Osteoblast (primary cell): ENCODE results near the gene KCNQ1. TPM values are rescaled to one million over a fixed set of nuclear protein-coding genes. Genes with fewer than 3 reads are reported as not detected.

Experiments
- DNase-seq: peaks from one replicate; pipeline ENCODE4 v3.0.0; 2011; ENCODE audit warnings: low spot score, mixed read lengths; ENCODE audit not compliant: insufficient read length; ENCODE audit errors: missing footprints
- H2AFZ ChIP-seq: 2 replicates; pipeline ENCODE4 v1.6.0; 2011; ENCODE audit warnings: mild to moderate bottlenecking, low read length
- H3K27ac ChIP-seq: 2 replicates; pipeline ENCODE4 v1.5.1; 2011; ENCODE audit warnings: mild to moderate bottlenecking, low read depth, low read length, moderate library complexity
- H3K27me3 ChIP-seq: 2 replicates; pipeline ENCODE4 v1.6.0; 2012; ENCODE audit warnings: mild to moderate bottlenecking, control low read depth, inconsistent platforms, low read length, moderate library complexity; ENCODE audit not compliant: insufficient read depth
- H3K36me3 ChIP-seq: 2 replicates; pipeline ENCODE4 v1.5.1; 2011; ENCODE audit warnings: mild to moderate bottlenecking, low read length, control low read depth, moderate library complexity; ENCODE audit not compliant: insufficient read depth
- H3K4me1 ChIP-seq: 2 replicates; pipeline ENCODE4 v1.5.1; 2011; ENCODE audit warnings: mild to moderate bottlenecking, low read length, control low read depth, moderate library complexity; ENCODE audit not compliant: insufficient read depth
- H3K4me2 ChIP-seq: 2 replicates; pipeline ENCODE4 v1.6.0; 2011; ENCODE audit warnings: mild to moderate bottlenecking, low read length; ENCODE audit not compliant: insufficient read depth
- H3K4me3 ChIP-seq: fragments of 200-600 bp; sonication (generic); 3 replicates; pipeline ENCODE4 v1.5.1; 2012; ENCODE audit warnings: mild to moderate bottlenecking, low read length, inconsistent platforms; ENCODE audit not compliant: insufficient read depth
- H3K79me2 ChIP-seq: 2 replicates; pipeline ENCODE4 v1.6.0; 2012; ENCODE audit warnings: mild to moderate bottlenecking, low read length, control low read depth, inconsistent platforms; ENCODE audit not compliant: insufficient read depth
- H3K9me3 ChIP-seq: 2 replicates; pipeline ENCODE4 v1.5.1; 2011; ENCODE audit warnings: low read depth, low read length, control low read depth
- H4K20me1 ChIP-seq: 2 replicates; pipeline ENCODE4 v1.6.0; 2012; ENCODE audit warnings: mild to moderate bottlenecking, low read length, control low read depth; ENCODE audit not compliant: insufficient read depth
- CTCF ChIP-seq: IDR thresholded peaks from 2 replicates; pipeline ENCODE4 v1.5.1; 2011; ENCODE audit warnings: mild to moderate bottlenecking, low read depth, low read length, moderate library complexity; ENCODE audit errors: extremely low read depth
- total RNA-seq: library from RNA; depleted of rRNA; stranded (reverse); fragments of >200 nt; gene quantifications from 2 replicates; pipeline ENCODE4 v1.2.3, GENCODE V29; 2012

Gene KCNQ1
- total RNA-seq, 1 donor = not detected

GRCh38 chr11:2578929-2579270 lies 134.1 kb downstream of the KCNQ1 start:
- Histone ChIP-seq H3K27ac (no peak overlapping the region), H3K4me1 (no peaks in the 10 kb centered on the region)
- DNase-seq = peak; percentile 42

GRCh38 chr11:2579315-2580060 lies 134.7 kb downstream of the KCNQ1 start:
- no peak for TF ChIP-seq CTCF
- no peak overlapping the region for H2AFZ ChIP-seq
- H3K79me2 ChIP-seq = no peaks in the 10 kb centered on the region
- H3K9me3 ChIP-seq = no peaks in the 10 kb centered on the region
- H3K4me1 ChIP-seq = no peaks in the 10 kb centered on the region
- H3K36me3 ChIP-seq = no peaks in the 10 kb centered on the region
- H3K4me3 ChIP-seq = no peak overlapping the region
- no peaks in the 10 kb centered on the region for H4K20me1 ChIP-seq
- no peaks in the 10 kb centered on the region for H3K27me3 ChIP-seq
- no peak overlapping the region for H3K27ac ChIP-seq
- peak; percentile 51 for DNase-seq
- no peak overlapping the region for H3K4me2 ChIP-seq

More at GRCh38 chr11:2578929-2579270, 134.1 kb downstream of the KCNQ1 start:
- Histone ChIP-seq H3K4me2 (no peak overlapping the region), H3K79me2 (no peaks in the 10 kb centered on the region), H2AFZ (no peak overlapping the region), H4K20me1 (no peaks in the 10 kb centered on the region), H3K36me3 (no peaks in the 10 kb centered on the region), H3K4me3 (no peak overlapping the region), H3K27me3 (no peaks in the 10 kb centered on the region), H3K9me3 (no peaks in the 10 kb centered on the region)
- TF ChIP-seq CTCF = no peak

- Histone ChIP-seq H3K79me2 (no peaks in the 10 kb centered on the region), H3K4me3 (no peak overlapping the region), H3K27ac (no peak overlapping the region), H3K4me1 (no peaks in the 10 kb centered on the region), H3K9me3 (no peaks in the 10 kb centered on the region), H3K4me2 (no peak overlapping the region), H3K27me3 (no peaks in the 10 kb centered on the region), H2AFZ (no peak overlapping the region), H4K20me1 (no peaks in the 10 kb centered on the region), H3K36me3 (no peaks in the 10 kb centered on the region)
- no peak for TF ChIP-seq CTCF
- peak; percentile 74 for DNase-seq
Observed at GRCh38 chr11:2580061-2580421, 135.2 kb downstream of the KCNQ1 start.

- no peaks in the 10 kb centered on the region for H3K4me1 ChIP-seq
Observed at GRCh38 chr11:2580571-2581001, 135.8 kb downstream of the KCNQ1 start.

More at GRCh38 chr11:2580571-2581001, 135.8 kb downstream of the KCNQ1 start:
- Histone ChIP-seq H3K9me3 (no peaks in the 10 kb centered on the region), H3K4me2 (no peak overlapping the region), H4K20me1 (no peaks in the 10 kb centered on the region), H3K4me3 (no peak overlapping the region), H2AFZ (no peak overlapping the region), H3K36me3 (no peaks in the 10 kb centered on the region), H3K27ac (no peak overlapping the region), H3K79me2 (no peaks in the 10 kb centered on the region), H3K27me3 (no peaks in the 10 kb centered on the region)
- peak; percentile 63 for DNase-seq
- TF ChIP-seq CTCF = no peak
